ENCODE data around the gene TBC1D1.

Gene TBC1D1

DNA sequence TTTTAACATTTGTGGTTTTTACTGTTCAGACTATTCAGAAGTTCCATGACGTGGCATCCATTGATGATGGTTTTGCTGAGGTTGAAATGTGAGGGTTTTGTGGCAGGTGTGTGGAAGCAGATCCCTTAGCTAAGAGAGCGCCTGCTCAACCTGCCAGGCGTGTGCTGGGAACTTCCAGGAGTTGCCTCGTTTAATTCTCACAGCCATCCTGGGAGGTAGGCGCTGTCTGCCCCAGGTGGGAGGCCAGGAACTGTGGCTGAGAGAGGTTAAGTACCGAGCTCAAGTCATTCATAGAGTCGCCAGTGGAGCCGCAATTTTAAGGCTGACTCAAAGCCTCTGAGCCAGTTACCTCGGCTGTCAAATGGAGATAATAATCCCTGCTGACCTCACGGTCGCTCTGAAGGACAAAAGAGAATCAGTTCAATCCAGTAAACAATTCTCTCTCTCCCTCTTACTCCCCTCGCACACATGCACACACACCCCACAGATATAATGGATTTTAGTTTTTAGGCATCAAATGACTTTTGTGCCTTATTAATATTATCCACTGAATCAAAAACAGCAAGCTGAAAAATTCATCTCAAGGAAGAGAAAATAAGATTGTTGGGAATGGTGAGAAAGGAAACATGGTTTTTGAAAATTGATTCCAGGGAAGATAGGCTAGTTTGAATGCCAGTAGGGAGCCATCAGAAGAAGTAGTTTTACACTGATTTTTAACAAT lies 240.6 kb downstream of the TBC1D1 start:
- H3K4me1 Mint-ChIP-seq (ENCODE audit: low read depth): peaks cover 56% of the 10 kb centered on the region
- H3K4me3 Mint-ChIP-seq: peak overlapping the region; percentile 72
- H3K27ac Mint-ChIP-seq: peak overlapping the region; percentile 85
- peak; percentile 82 for DNase-seq (ENCODE audit: low spot score)
- H3K9me3 Mint-ChIP-seq: no peaks in the 10 kb centered on the region
- peaks cover 48% of the 10 kb centered on the region for H3K36me3 Mint-ChIP-seq (ENCODE audit: low read depth)
- no peaks in the 10 kb centered on the region for H3K27me3 Mint-ChIP-seq (ENCODE audit: low read depth)

DNA sequence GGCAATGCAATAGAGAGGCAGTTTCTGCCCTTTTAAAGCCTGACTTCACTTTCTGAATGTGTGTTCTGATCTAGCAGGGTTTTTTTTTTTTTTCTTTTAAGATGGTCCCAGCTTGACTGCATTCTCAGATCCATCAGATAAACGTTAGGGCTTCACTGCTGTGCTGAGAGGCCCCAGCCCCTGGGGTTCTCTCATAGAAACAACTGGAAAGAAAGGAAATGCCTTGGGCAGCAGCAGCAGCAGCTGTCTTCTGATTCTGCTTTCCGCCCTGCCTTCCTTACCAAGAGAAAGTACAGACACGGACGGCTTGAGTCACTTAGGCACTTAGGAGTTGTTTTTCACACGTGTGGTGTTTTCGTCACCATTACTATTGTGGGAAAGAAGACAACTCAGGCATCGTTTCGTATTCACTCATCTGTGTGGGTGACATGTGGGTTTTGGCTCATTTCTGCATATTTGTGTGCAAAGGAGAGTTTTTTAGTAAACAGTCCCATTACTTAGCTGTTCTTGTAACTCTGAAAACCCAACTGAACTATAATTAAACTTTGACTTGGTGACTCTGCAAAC lies 241.3 kb downstream of the TBC1D1 start:
- DNase-seq (ENCODE audit: low spot score): peak; percentile 88
- H3K27me3 Mint-ChIP-seq (ENCODE audit: low read depth): no peaks in the 10 kb centered on the region
- no peaks in the 10 kb centered on the region for H3K9me3 Mint-ChIP-seq
- H3K4me3 Mint-ChIP-seq: peak overlapping the region; percentile 72
- H3K4me1 Mint-ChIP-seq (ENCODE audit: low read depth): peaks cover 56% of the 10 kb centered on the region
- peak overlapping the region; percentile 85 for H3K27ac Mint-ChIP-seq
- peaks cover 44% of the 10 kb centered on the region for H3K36me3 Mint-ChIP-seq (ENCODE audit: low read depth)

DNA sequence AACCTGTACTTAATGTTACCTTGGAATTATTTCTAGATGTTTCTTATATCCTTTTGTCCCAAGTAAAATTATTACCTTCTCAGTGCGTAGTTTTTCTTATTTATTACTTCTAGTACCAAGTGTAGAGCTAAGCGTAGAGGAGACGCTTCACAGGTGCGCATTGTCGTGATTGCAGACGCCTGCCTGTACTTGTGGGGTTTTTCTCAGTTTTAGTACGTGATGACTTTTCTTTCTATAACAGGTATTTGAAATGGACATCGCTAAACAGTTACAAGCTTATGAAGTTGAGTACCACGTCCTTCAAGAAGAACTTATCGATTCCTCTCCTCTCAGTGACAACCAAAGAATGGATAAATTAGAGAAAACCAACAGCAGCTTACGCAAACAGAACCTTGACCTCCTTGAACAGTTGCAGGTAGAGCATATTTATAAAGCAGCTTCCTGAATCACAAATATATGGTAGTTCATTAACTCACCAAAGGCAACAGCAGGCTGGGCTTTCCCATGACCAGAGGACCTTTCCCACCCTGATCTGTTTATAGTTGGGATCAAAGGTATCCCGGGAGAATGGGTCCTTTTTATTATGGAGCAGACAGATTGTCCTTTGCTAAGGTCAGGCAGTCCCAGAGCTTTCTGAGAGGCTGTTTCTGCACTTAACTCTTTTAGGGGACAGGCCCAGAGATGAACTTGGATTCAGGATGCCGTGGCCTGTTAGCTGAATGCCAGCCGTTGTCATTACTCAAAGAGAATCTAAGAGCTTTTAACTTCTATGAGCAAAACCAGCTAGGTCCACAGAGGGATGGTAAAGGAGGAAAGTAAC lies 242.2 kb downstream of the TBC1D1 start:
- H3K9me3 Mint-ChIP-seq: no peaks in the 10 kb centered on the region
- H3K27me3 Mint-ChIP-seq (ENCODE audit: low read depth): no peaks in the 10 kb centered on the region
- DNase-seq (ENCODE audit: low spot score): no peak
- H3K4me3 Mint-ChIP-seq: peak overlapping the region; percentile 72
- H3K27ac Mint-ChIP-seq: peak overlapping the region; percentile 85
- H3K36me3 Mint-ChIP-seq (ENCODE audit: low read depth): peaks cover 48% of the 10 kb centered on the region
- H3K4me1 Mint-ChIP-seq (ENCODE audit: low read depth): peaks cover 50% of the 10 kb centered on the region

GRCh38 chr4:38133711-38134480 lies 243.0 kb downstream of the TBC1D1 start:
- Mint-ChIP-seq H3K9me3 (no peaks in the 10 kb centered on the region), H3K36me3 (ENCODE audit: low read depth) (peaks cover 51% of the 10 kb centered on the region), H3K27me3 (ENCODE audit: low read depth) (no peaks in the 10 kb centered on the region), H3K4me1 (ENCODE audit: low read depth) (peaks cover 50% of the 10 kb centered on the region), H3K27ac (no peak overlapping the region), H3K4me3 (no peak overlapping the region)
- no peak for DNase-seq (ENCODE audit: low spot score)

DNA sequence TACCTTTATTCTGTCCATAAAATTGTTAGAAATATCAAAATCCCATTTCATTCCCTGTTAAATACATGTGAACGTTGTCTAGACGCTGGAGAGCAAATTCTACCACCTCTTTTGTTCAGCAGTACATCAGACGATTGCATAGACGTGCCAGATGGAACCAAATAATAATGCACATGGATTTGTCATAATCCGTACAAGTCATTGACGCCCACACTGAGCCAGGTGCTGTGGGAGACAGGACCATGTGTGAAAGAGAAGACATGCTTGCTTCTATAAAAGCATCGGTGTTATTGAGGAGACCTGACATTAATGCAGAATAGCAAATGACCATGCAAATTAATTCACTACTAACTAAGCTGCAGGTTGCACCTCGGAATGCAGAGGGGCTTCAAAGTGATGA lies 244.3 kb downstream of the TBC1D1 start:
- no peak for DNase-seq (ENCODE audit: low spot score)
- Mint-ChIP-seq H3K36me3 (ENCODE audit: low read depth) (peaks cover 56% of the 10 kb centered on the region), H3K27ac (no peak overlapping the region), H3K4me3 (no peak overlapping the region), H3K9me3 (no peaks in the 10 kb centered on the region), H3K27me3 (ENCODE audit: low read depth) (no peaks in the 10 kb centered on the region), H3K4me1 (ENCODE audit: low read depth) (peaks cover 40% of the 10 kb centered on the region)

DNA sequence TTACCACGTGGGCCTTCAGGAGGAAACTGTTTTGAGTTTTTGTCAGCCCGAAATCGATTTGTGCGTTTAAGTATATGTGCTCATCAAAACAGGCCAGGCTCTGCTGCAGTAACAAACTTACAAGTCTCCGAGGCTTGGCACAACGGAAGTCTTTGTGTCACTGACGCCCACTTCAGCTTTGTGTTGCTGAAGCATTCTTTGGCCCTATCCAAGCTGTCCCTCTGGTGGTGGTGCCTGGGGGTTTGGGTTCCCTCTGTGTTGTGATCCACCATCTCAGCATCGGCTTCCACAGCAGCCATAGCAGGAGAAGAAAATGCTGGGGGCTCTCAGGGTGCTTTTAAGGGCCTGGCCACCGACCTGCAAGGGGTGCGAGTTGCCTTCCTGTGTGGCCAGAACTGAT lies 245.7 kb downstream of the TBC1D1 start:
- Mint-ChIP-seq H3K9me3 (no peaks in the 10 kb centered on the region), H3K4me1 (ENCODE audit: low read depth) (peaks cover 29% of the 10 kb centered on the region), H3K36me3 (ENCODE audit: low read depth) (peaks cover 56% of the 10 kb centered on the region), H3K27me3 (ENCODE audit: low read depth) (no peaks in the 10 kb centered on the region), H3K4me3 (no peak overlapping the region), H3K27ac (no peak overlapping the region)
- no peak for DNase-seq (ENCODE audit: low spot score)

DNA sequence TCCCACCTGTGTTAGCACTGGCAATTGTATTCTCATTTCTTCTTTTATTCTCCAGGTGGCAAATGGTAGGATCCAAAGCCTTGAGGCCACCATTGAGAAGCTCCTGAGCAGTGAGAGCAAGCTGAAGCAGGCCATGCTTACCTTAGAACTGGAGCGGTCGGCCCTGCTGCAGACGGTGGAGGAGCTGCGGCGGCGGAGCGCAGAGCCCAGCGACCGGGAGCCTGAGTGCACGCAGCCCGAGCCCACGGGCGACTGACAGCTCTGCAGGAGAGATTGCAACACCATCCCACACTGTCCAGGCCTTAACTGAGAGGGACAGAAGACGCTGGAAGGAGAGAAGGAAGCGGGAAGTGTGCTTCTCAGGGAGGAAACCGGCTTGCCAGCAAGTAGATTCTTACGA lies 246.2 kb downstream of the TBC1D1 start:
- H3K4me3 Mint-ChIP-seq: no peak overlapping the region
- no peak for DNase-seq (ENCODE audit: low spot score)

DNA sequence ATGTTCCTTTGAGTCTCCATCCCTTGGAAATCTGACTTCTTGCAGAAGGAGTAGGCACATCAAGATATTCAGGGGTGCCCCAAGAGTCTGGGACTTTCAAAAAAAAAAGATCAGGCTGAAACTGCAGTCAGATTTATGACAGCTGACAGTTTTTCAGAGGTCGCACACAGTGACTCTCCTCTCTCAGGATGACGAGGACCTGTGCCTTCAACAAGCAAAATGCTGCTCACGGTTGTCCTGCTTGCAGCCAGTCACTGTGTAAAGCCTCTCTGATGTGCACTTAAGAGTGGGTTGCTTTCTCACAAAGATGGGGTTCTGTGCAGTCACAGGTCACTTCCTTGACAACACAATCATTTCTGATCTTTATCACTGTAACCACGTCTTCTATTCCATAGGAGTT lies 247.5 kb downstream of the TBC1D1 start:
- peaks cover 14% of the 10 kb centered on the region for H3K4me1 Mint-ChIP-seq (ENCODE audit: low read depth)
- no peak for DNase-seq (ENCODE audit: low spot score)
- no peak overlapping the region for H3K4me3 Mint-ChIP-seq
- peaks cover 51% of the 10 kb centered on the region for H3K36me3 Mint-ChIP-seq (ENCODE audit: low read depth)
- no peaks in the 10 kb centered on the region for H3K9me3 Mint-ChIP-seq
- H3K27ac Mint-ChIP-seq: no peak overlapping the region
- no peaks in the 10 kb centered on the region for H3K27me3 Mint-ChIP-seq (ENCODE audit: low read depth)

More for the DNA sequence above, 246.2 kb downstream of the TBC1D1 start:
- Mint-ChIP-seq H3K27me3 (ENCODE audit: low read depth) (no peaks in the 10 kb centered on the region), H3K27ac (no peak overlapping the region), H3K36me3 (ENCODE audit: low read depth) (peaks cover 56% of the 10 kb centered on the region), H3K4me1 (ENCODE audit: low read depth) (peaks cover 25% of the 10 kb centered on the region), H3K9me3 (no peaks in the 10 kb centered on the region)

- Mint-ChIP-seq H3K4me3 (no peak overlapping the region), H3K9me3 (no peaks in the 10 kb centered on the region), H3K27me3 (ENCODE audit: low read depth) (no peaks in the 10 kb centered on the region), H3K4me1 (ENCODE audit: low read depth) (peaks cover 13% of the 10 kb centered on the region), H3K36me3 (ENCODE audit: low read depth) (peaks cover 43% of the 10 kb centered on the region), H3K27ac (no peak overlapping the region)
- no peak for DNase-seq (ENCODE audit: low spot score)
Observed at GRCh38 chr4:38139187-38139586, 248.3 kb downstream of the TBC1D1 start.

- H3K9me3 Mint-ChIP-seq: no peaks in the 10 kb centered on the region
- peaks cover 13% of the 10 kb centered on the region for H3K4me1 Mint-ChIP-seq (ENCODE audit: low read depth)
- H3K27me3 Mint-ChIP-seq (ENCODE audit: low read depth): no peaks in the 10 kb centered on the region
- no peak for DNase-seq (ENCODE audit: low spot score)
- H3K4me3 Mint-ChIP-seq: no peak overlapping the region
- peaks cover 32% of the 10 kb centered on the region for H3K36me3 Mint-ChIP-seq (ENCODE audit: low read depth)
- no peak overlapping the region for H3K27ac Mint-ChIP-seq
Observed at GRCh38 chr4:38140643-38141203, 249.8 kb downstream of the TBC1D1 start.

DNA sequence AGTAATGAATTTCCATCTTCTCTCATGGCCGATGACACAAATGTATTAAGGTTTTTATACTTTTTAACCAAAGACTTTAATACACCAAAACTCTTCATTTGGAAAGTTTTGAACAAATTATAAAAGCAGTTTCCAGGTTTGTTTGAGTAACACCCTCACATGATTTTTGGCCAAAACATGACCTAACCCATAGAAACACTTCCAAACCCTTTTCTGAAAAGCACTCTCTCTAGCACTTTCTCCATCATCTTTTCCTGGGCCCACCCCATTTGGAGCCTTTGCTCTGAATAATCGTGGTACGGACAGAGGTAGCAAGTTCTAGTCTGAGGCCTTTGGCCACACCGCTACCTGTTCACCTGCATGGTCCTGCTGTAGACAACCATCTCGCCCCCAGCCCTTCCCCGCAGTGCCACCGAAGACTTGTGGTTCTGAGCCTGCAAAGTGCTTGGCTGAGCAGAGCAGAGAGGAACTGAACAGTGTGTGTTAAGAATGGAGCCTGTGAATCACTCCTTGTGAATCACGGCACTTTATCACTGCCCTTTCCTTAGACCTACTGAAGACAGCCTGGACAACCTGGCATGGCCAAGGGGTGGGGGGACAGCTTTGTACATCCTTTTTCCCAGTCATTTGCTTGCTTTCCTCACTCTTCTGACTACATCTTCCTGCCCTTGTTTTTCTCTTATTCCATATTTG lies 251.1 kb downstream of the TBC1D1 start:
- Mint-ChIP-seq H3K4me3 (no peak overlapping the region), H3K27ac (no peak overlapping the region)

GRCh38 chr4:38144031-38144430 lies 253.1 kb downstream of the TBC1D1 start:
- Mint-ChIP-seq H3K4me3 (no peak overlapping the region), H3K27ac (no peak overlapping the region), H3K36me3 (ENCODE audit: low read depth) (peaks cover 12% of the 10 kb centered on the region), H3K9me3 (no peaks in the 10 kb centered on the region), H3K4me1 (ENCODE audit: low read depth) (peaks cover 2% of the 10 kb centered on the region), H3K27me3 (ENCODE audit: low read depth) (peaks cover 4% of the 10 kb centered on the region)
- DNase-seq (ENCODE audit: low spot score): no peak

More for the DNA sequence above, 251.1 kb downstream of the TBC1D1 start:
- no peak for DNase-seq (ENCODE audit: low spot score)
- H3K27me3 Mint-ChIP-seq (ENCODE audit: low read depth): no peaks in the 10 kb centered on the region
- peaks cover 26% of the 10 kb centered on the region for H3K36me3 Mint-ChIP-seq (ENCODE audit: low read depth)
- H3K4me1 Mint-ChIP-seq (ENCODE audit: low read depth): peaks cover 10% of the 10 kb centered on the region
- H3K9me3 Mint-ChIP-seq: no peaks in the 10 kb centered on the region

Measured in T-helper 2 cell treated with Interferon-gamma antibody and Interleukin-4, amounts not matched to agents 5 μg/mL and 100 μg/mL, for 36 hours (primary cell).